Stimulated activated naive B cell treated with anti-CD40 and anti-IgM and Interleukin-4, amounts not matched to agents 10 μg/mL and 1 μg/mL and 100 μg/mL, for 72 hours (primary cell): ENCODE data around the gene ENPP7.
"Not testable (repeated sequence)": the region's sequence is repeated elsewhere in the genome, so short reads cannot be mapped to it uniquely, and the experiment has no call there.

Experiments used
- ATAC-seq, 2 donors: fragments of 150-1000 bp; cut with Tn5 transposase; replicated peaks; 2 replicates each; pipeline ENCODE4 v1.10.0; 2021; ENCODE audit warnings: moderate library complexity in 1 of 2
- DNase-seq: peaks from one replicate; pipeline ENCODE4 v3.0.0; 2021
- H3K27ac Mint-ChIP-seq: one replicate; pipeline ENCODE4 v1.8.0; 2022; ENCODE audit warnings: mild to moderate bottlenecking, mixed read lengths
- H3K27me3 Mint-ChIP-seq, 2 donors: one replicate each; pipeline ENCODE4 v1.8.0; 2022; ENCODE audit warnings: mixed read lengths in 2 of 2
- H3K36me3 Mint-ChIP-seq, 2 donors: one replicate each; pipeline ENCODE4 v1.8.0; 2022; ENCODE audit warnings: mixed read lengths in 2 of 2, mild to moderate bottlenecking in 1 of 2
- H3K4me1 Mint-ChIP-seq, 2 donors: one replicate each; pipeline ENCODE4 v1.8.0; 2022; ENCODE audit warnings: mixed read lengths in 2 of 2, mild to moderate bottlenecking in 1 of 2
- H3K4me3 Mint-ChIP-seq, 2 donors: one replicate each; pipeline ENCODE4 v1.8.0; 2022; ENCODE audit warnings: mild to moderate bottlenecking in 2 of 2, mixed read lengths in 2 of 2, moderate library complexity in 1 of 2
- H3K9me3 Mint-ChIP-seq, 2 donors: one replicate each; pipeline ENCODE4 v1.8.0; 2022; ENCODE audit warnings: mixed read lengths in 2 of 2, mild to moderate bottlenecking in 1 of 2

ENPP7 gene

GRCh38 chr17:79758271-79758670, 27.5 kb downstream of the ENPP7 start:
- ATAC-seq, result no peak
- Mint-ChIP-seq H3K36me3 (no peaks in the 10 kb centered on the region), H3K27ac (no peak overlapping the region), H3K27me3 (peaks cover 24 to 37% of the 10 kb centered on the region in 2 donors), H3K9me3 (no peaks in the 10 kb centered on the region), H3K4me1 (no peaks in the 10 kb centered on the region), H3K4me3 (no peak overlapping the region)
- no peak for DNase-seq

GRCh38 chr17:79760197-79760906, 29.6 kb downstream of the ENPP7 start:
- no peaks in the 10 kb centered on the region for H3K36me3 Mint-ChIP-seq
- no peak overlapping the region for H3K27ac Mint-ChIP-seq
- H3K4me3 Mint-ChIP-seq, result no peak overlapping the region
- H3K4me1 Mint-ChIP-seq, result no peaks in the 10 kb centered on the region
- ATAC-seq (no peak), DNase-seq (no peak)
- no peaks in the 10 kb centered on the region for H3K9me3 Mint-ChIP-seq
- H3K27me3 Mint-ChIP-seq, result peaks cover 21 to 33% of the 10 kb centered on the region in 2 donors

GRCh38 chr17:79761894-79762589, 31.3 kb downstream of the ENPP7 start:
- H3K27ac Mint-ChIP-seq, result no peak overlapping the region
- ATAC-seq, result no peak
- H3K27me3 Mint-ChIP-seq, result peaks cover 16 to 32% of the 10 kb centered on the region in 2 donors

GRCh38 chr17:79765708-79766107, 35.0 kb downstream of the ENPP7 start:
- Mint-ChIP-seq H3K27me3 (peaks cover 30 to 32% of the 10 kb centered on the region in 2 donors), H3K9me3 (peaks cover 1 to 4% of the 10 kb centered on the region in 2 donors), H3K4me1 (peaks cover 0 to 2% of the 10 kb centered on the region in 2 donors), H3K27ac (no peak overlapping the region), H3K36me3 (no peaks in the 10 kb centered on the region), H3K4me3 (no peak overlapping the region)
- DNase-seq (no peak), ATAC-seq (no peak)

More at GRCh38 chr17:79761894-79762589, 31.3 kb downstream of the ENPP7 start:
- H3K36me3 Mint-ChIP-seq, result no peaks in the 10 kb centered on the region
- H3K4me3 Mint-ChIP-seq, result no peak overlapping the region
- no peaks in the 10 kb centered on the region for H3K4me1 Mint-ChIP-seq
- no peaks in the 10 kb centered on the region for H3K9me3 Mint-ChIP-seq
- no peak for DNase-seq

- no peak overlapping the region for H3K27ac Mint-ChIP-seq
- no peak overlapping the region for H3K4me3 Mint-ChIP-seq
- DNase-seq (no peak), ATAC-seq (no peak)
- H3K4me1 Mint-ChIP-seq, result peaks cover 0 to 2% of the 10 kb centered on the region in 2 donors
- H3K9me3 Mint-ChIP-seq, result peaks cover 1 to 4% of the 10 kb centered on the region in 2 donors
- H3K27me3 Mint-ChIP-seq, result peaks cover 41 to 64% of the 10 kb centered on the region in 2 donors
- H3K36me3 Mint-ChIP-seq, result no peaks in the 10 kb centered on the region
Measured at GRCh38 chr17:79769570-79770506, 39.1 kb downstream of the ENPP7 start.

GRCh38 chr17:79771276-79771675, 40.5 kb downstream of the ENPP7 start:
- Mint-ChIP-seq H3K9me3 (peaks cover 1 to 4% of the 10 kb centered on the region in 2 donors), H3K36me3 (no peaks in the 10 kb centered on the region), H3K27ac (no peak overlapping the region), H3K4me3 (no peak overlapping the region), H3K27me3 (peaks cover 44 to 73% of the 10 kb centered on the region in 2 donors), H3K4me1 (peaks cover 0 to 2% of the 10 kb centered on the region in 2 donors)
- ATAC-seq, result no peak
- DNase-seq, result no peak

- H3K27me3 Mint-ChIP-seq, result peaks cover 50 to 74% of the 10 kb centered on the region in 2 donors
- ATAC-seq, DNase-seq, H3K4me1 Mint-ChIP-seq, H3K27ac Mint-ChIP-seq, H3K4me3 Mint-ChIP-seq, H3K9me3 Mint-ChIP-seq, H3K36me3 Mint-ChIP-seq: not testable (repeated sequence)
Measured at GRCh38 chr17:79772726-79773125, 42.0 kb downstream of the ENPP7 start.

- Mint-ChIP-seq H3K4me1 (peaks cover 7 to 15% of the 10 kb centered on the region in 2 donors), H3K4me3 (no peak overlapping the region), H3K27ac (no peak overlapping the region), H3K27me3 (peaks cover 49 to 71% of the 10 kb centered on the region in 2 donors), H3K9me3 (no peaks in the 10 kb centered on the region), H3K36me3 (peaks cover 1 to 3% of the 10 kb centered on the region in 2 donors)
- DNase-seq, result no peak
- no peak for ATAC-seq
Measured at GRCh38 chr17:79774561-79774975, 43.8 kb downstream of the ENPP7 start.

GRCh38 chr17:79775632-79776031, 44.9 kb downstream of the ENPP7 start:
- peaks cover 10 to 21% of the 10 kb centered on the region in 2 donors for H3K4me1 Mint-ChIP-seq
- no peaks in the 10 kb centered on the region for H3K9me3 Mint-ChIP-seq
- H3K4me3 Mint-ChIP-seq, result no peak overlapping the region
- H3K27ac Mint-ChIP-seq, result no peak overlapping the region
- no peak for ATAC-seq
- peaks cover 52 to 72% of the 10 kb centered on the region in 2 donors for H3K27me3 Mint-ChIP-seq
- DNase-seq, result no peak
- peaks cover 1 to 3% of the 10 kb centered on the region in 2 donors for H3K36me3 Mint-ChIP-seq

GRCh38 chr17:79776376-79777119, 45.8 kb downstream of the ENPP7 start:
- Mint-ChIP-seq H3K4me3 (peak overlapping the region; percentile 25 to 78), H3K9me3 (no peaks in the 10 kb centered on the region), H3K36me3 (peaks cover 1 to 3% of the 10 kb centered on the region in 2 donors), H3K4me1 (peaks cover 13 to 28% of the 10 kb centered on the region in 2 donors), H3K27ac (peak overlapping the region; percentile 15), H3K27me3 (peaks cover 61 to 79% of the 10 kb centered on the region in 2 donors)
- DNase-seq (no peak), ATAC-seq (no peak)

GRCh38 chr17:79777120-79777893, 46.6 kb downstream of the ENPP7 start:
- no peaks in the 10 kb centered on the region for H3K9me3 Mint-ChIP-seq
- peak; percentile 28 to 44 for ATAC-seq
- H3K27ac Mint-ChIP-seq, result peak overlapping the region; percentile 69
- no peak for DNase-seq
- H3K36me3 Mint-ChIP-seq, result peaks cover 1 to 3% of the 10 kb centered on the region in 2 donors
- peaks cover 18 to 34% of the 10 kb centered on the region in 2 donors for H3K4me1 Mint-ChIP-seq
- peak overlapping the region; percentile 78 to 80 for H3K4me3 Mint-ChIP-seq
- H3K27me3 Mint-ChIP-seq, result peaks cover 69 to 81% of the 10 kb centered on the region in 2 donors

GRCh38 chr17:79777894-79778503, 47.3 kb downstream of the ENPP7 start, which contains the start of gene CBX2:
Gene CBX2, plus strand, starts transcription at chr17:79778148. Its CDS starts 88 bp downstream, at chr17:79778236.
- peak within 1 kb of the TSS; percentile 84 for H3K27ac Mint-ChIP-seq
- H3K27me3 Mint-ChIP-seq, result peaks cover 70 to 82% of the 10 kb centered on the region in 2 donors
- DNase-seq (peak; percentile 58), ATAC-seq (peak; percentile 75 to 86)
- no peaks in the 10 kb centered on the region for H3K9me3 Mint-ChIP-seq
- peak within 1 kb of the TSS; percentile 87 to 90 for H3K4me3 Mint-ChIP-seq
- peaks cover 1 to 3% of the 10 kb centered on the region in 2 donors for H3K36me3 Mint-ChIP-seq
- peaks cover 18 to 34% of the 10 kb centered on the region in 2 donors for H3K4me1 Mint-ChIP-seq
